Astrocyte (in vitro differentiated cells and primary cell): ENCODE measurements around the gene G2E3. TPM values are rescaled to one million over a fixed set of nuclear protein-coding genes. Genes with fewer than 3 reads are reported as not detected.

Source experiments
- total RNA-seq: library from RNA; stranded (reverse); gene quantifications from 2 replicates; pipeline ENCODE4 v1.2.1, GENCODE V29; 2021

Gene G2E3
- total RNA-seq, 1 donor from 2014 or later: 22.4 TPM

Other genes with a start within 250 kb of the G2E3 start
- gene SCFD1, start 63.2 kb downstream of the G2E3 start, total RNA-seq: 82.2 and 93.5 TPM in 2 replicates